ENCODE measurements around the gene VSIG10. TPM values are rescaled to one million over a fixed set of nuclear protein-coding genes. Genes with fewer than 3 reads are reported as not detected.
"Not testable (repeated sequence)": the region's sequence is repeated elsewhere in the genome, so short reads cannot be mapped to it uniquely, and the experiment has no call there.

VSIG10 gene
- total RNA-seq, 1 donor from 2014 or later = 12.0 TPM

GRCh38 chr12:118033902-118034301 lies 69.9 kb downstream of the VSIG10 start:
- no peak for DNase-seq (ENCODE audit: low spot score)

GRCh38 chr12:118033323-118033722 lies 70.5 kb downstream of the VSIG10 start:
- no peak for DNase-seq (ENCODE audit: low spot score)

- DNase-seq (ENCODE audit: low spot score) = no peak
These were observed 71.6 kb downstream of the VSIG10 start for GRCh38 chr12:118032188-118032587.

- no peak for DNase-seq (ENCODE audit: low spot score)
These were observed 74.6 kb downstream of the VSIG10 start for GRCh38 chr12:118029166-118029565.

GRCh38 chr12:118025168-118025567 lies 78.6 kb downstream of the VSIG10 start:
- no peak for DNase-seq (ENCODE audit: low spot score)

GRCh38 chr12:118023301-118023860 lies 80.4 kb downstream of the VSIG10 start:
- no peak for DNase-seq (ENCODE audit: low spot score)

- peak; percentile 21 for DNase-seq (ENCODE audit: low spot score)
These were observed 81.1 kb downstream of the VSIG10 start for GRCh38 chr12:118022728-118023109.

GRCh38 chr12:118022097-118022727 lies 81.6 kb downstream of the VSIG10 start:
- DNase-seq (ENCODE audit: low spot score) = not testable (repeated sequence)

- DNase-seq (ENCODE audit: low spot score) = no peak
These were observed 83.8 kb downstream of the VSIG10 start for GRCh38 chr12:118020036-118020435.

- DNase-seq (ENCODE audit: low spot score) = no peak
These were observed 85.9 kb downstream of the VSIG10 start for GRCh38 chr12:118017926-118018325.

GRCh38 chr12:118016424-118017264 lies 87.2 kb downstream of the VSIG10 start, which contains the start of gene RFC5:
RFC5 (plus strand) TSS chr12:118016703; CDS start chr12:118016828, 125 bp downstream.
- DNase-seq (ENCODE audit: low spot score) = peak; percentile 99

- no peak for DNase-seq (ENCODE audit: low spot score)
These were observed 87.9 kb downstream of the VSIG10 start for GRCh38 chr12:118015944-118016343.

GRCh38 chr12:118015306-118015705 lies 88.5 kb downstream of the VSIG10 start:
- no peak for DNase-seq (ENCODE audit: low spot score)

Other genes with a start within 250 kb of the VSIG10 start
- gene KSR2, start 135.0 kb downstream of the VSIG10 start, total RNA-seq (ENCODE audit: insufficient read depth, low replicate concordance) = 0.72 TPM
- 13.2 TPM for gene RFC5, start 87.3 kb downstream of the VSIG10 start, total RNA-seq (ENCODE audit: insufficient read depth, low replicate concordance)
- gene WSB2, start 42.8 kb downstream of the VSIG10 start, total RNA-seq (ENCODE audit: insufficient read depth, low replicate concordance) = 68.4 TPM
- gene PEBP1, start 32.1 kb upstream of the VSIG10 start, total RNA-seq (ENCODE audit: insufficient read depth, low replicate concordance) = 136 TPM